Type B pancreatic cell (in vitro differentiated cells): Measurements from ENCODE around the gene TRABD2A. TPM values are rescaled to one million over a fixed set of nuclear protein-coding genes. Genes with fewer than 3 reads are reported as not detected.

ENCODE experiments used
- DNase-seq: peaks from one replicate; pipeline ENCODE4 v3.0.0; 2021; ENCODE audit warnings: mixed read lengths; ENCODE audit not compliant: unreplicated experiment; ENCODE audit errors: extremely low spot score
- H3K27ac Mint-ChIP-seq: 2 replicates; pipeline ENCODE4 v1.8.0; 2021; ENCODE audit warnings: mild to moderate bottlenecking, mixed read lengths
- H3K27me3 Mint-ChIP-seq: 2 replicates; pipeline ENCODE4 v1.8.0; 2021; ENCODE audit warnings: mixed read lengths
- H3K36me3 Mint-ChIP-seq: 2 replicates; pipeline ENCODE4 v1.8.0; 2021; ENCODE audit warnings: mixed read lengths
- H3K4me1 Mint-ChIP-seq: one replicate; pipeline ENCODE4 v1.8.0; 2021; ENCODE audit warnings: mixed read lengths; ENCODE audit not compliant: unreplicated experiment
- H3K4me3 Mint-ChIP-seq: 2 replicates; pipeline ENCODE4 v1.8.0; 2021; ENCODE audit warnings: mild to moderate bottlenecking, mixed read lengths
- H3K9me3 Mint-ChIP-seq: 2 replicates; pipeline ENCODE4 v1.8.0; 2021; ENCODE audit warnings: mixed read lengths
- CTCF ChIP-seq: fragments of 200-600 bp; sonication (generic); conservative IDR thresholded peaks from 2 replicates; pipeline ENCODE4 v1.5.0; 2021; ENCODE audit warnings: antibody characterized with exemption, mild to moderate bottlenecking
- total RNA-seq: library from RNA; stranded (reverse); gene quantifications from 2 replicates; pipeline ENCODE4 v1.2.1, GENCODE V29; 2021; ENCODE audit warnings: low replicate concordance

TRABD2A gene
- total RNA-seq, 1 donor from 2014 or later = 3.3 TPM

DNA sequence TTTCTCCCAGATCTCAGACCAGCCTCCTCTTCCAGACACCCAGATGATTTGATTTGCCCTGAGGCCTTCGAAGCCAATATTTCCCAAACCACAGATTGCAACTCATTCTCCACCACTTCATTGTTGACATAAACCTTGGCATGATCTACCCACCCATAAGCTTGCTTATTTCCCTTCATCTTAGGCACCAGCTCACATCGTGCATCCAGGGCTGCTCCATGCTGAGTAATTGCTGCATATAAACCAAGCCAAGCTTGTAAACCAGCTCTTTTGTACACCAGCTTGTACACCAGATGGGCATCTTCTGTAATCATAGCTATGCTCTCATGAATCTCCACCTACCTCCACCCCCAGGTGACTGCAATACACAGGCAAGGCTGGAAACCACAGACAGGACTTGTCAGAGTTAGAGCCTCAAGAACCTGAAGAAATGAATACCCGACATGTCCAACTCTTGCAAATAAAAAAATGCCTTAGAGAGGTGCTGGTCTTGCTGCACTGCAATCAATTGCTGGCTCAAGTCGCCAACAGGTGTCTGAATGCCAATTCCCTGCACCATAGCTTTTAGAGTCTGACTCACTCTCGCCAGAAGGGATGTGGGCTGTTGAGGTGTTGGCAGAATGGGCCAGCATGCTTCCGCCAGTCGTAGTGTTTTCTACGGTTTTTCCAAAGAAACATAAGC, 31.5 kb downstream of the TRABD2A start:
- H3K36me3 Mint-ChIP-seq = no peaks in the 10 kb centered on the region
- H3K4me1 Mint-ChIP-seq = no peaks in the 10 kb centered on the region
- no peak for DNase-seq
- H3K27ac Mint-ChIP-seq = no peak overlapping the region
- peaks cover 5% of the 10 kb centered on the region for H3K9me3 Mint-ChIP-seq
- no peaks in the 10 kb centered on the region for H3K27me3 Mint-ChIP-seq
- no peak for TF ChIP-seq CTCF
- no peak overlapping the region for H3K4me3 Mint-ChIP-seq

DNA sequence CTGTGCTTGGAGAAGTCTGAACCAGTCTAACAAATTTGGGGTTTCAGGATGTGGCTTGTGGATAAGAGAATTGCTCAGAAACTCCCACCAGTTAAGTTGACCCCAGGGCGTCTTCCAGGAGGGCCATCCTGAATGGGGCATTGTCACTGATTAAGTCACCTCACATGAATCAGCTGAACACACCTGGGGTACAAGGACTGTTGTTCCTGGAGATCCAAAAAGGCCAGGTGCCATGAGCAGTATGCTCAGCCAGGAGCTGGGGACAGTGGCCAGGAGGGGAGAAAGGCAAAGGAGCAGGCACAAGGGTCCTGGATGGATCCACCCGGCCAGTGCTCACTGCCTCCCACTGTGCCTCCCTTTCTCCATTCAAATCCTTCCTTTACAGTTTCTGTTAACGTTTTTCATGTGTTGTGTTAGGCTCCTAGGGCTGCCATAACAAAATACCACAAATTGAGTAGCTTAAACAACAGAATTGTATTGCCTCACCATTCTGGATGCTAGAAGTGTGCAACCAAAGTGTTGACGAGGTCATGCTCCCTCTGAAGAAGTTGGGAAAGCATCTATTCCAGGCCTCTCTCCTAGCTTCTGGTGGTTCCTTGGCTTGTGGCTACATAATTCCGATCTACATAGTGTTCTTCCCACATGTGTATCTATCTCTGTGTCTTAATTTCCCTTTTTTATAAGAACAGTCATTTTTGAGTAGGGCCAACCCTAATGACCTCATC, 33.4 kb downstream of the TRABD2A start:
- no peak overlapping the region for H3K4me3 Mint-ChIP-seq
- H3K36me3 Mint-ChIP-seq = no peaks in the 10 kb centered on the region
- no peak overlapping the region for H3K27ac Mint-ChIP-seq
- no peak for TF ChIP-seq CTCF
- DNase-seq = no peak
- H3K27me3 Mint-ChIP-seq = peaks cover 3% of the 10 kb centered on the region
- no peaks in the 10 kb centered on the region for H3K4me1 Mint-ChIP-seq
- H3K9me3 Mint-ChIP-seq = no peaks in the 10 kb centered on the region

DNA sequence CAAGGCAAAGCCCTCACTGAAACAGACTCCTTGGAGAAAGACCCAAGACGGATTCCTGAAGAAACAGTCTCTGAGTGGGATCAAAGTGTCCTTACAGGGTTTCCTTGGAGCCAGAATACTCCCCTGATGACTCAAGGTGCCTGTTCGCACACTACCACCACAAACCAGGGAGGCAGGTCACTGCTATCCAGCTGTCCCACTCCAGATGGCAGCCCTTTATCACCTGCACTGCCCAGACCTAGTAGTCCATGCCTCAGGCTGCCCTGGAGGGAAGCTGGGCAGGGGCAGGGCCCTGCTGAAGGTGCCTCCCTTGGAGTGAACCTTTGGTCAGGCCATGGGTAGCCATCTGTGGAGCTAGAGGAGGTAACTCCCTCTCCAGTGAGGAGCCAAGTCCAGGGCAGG, 34.1 kb downstream of the TRABD2A start:
- no peaks in the 10 kb centered on the region for H3K4me1 Mint-ChIP-seq
- no peak overlapping the region for H3K4me3 Mint-ChIP-seq
- no peaks in the 10 kb centered on the region for H3K36me3 Mint-ChIP-seq
- no peaks in the 10 kb centered on the region for H3K9me3 Mint-ChIP-seq
- no peak overlapping the region for H3K27ac Mint-ChIP-seq
- TF ChIP-seq CTCF = no peak
- peaks cover 3% of the 10 kb centered on the region for H3K27me3 Mint-ChIP-seq
- DNase-seq = no peak

GRCh38 chr2:84846041-84846663, 34.7 kb downstream of the TRABD2A start:
- Mint-ChIP-seq H3K27me3 (peaks cover 3% of the 10 kb centered on the region), H3K4me3 (no peak overlapping the region), H3K27ac (no peak overlapping the region), H3K4me1 (no peaks in the 10 kb centered on the region), H3K36me3 (no peaks in the 10 kb centered on the region), H3K9me3 (no peaks in the 10 kb centered on the region)
- DNase-seq = no peak
- no peak for TF ChIP-seq CTCF

GRCh38 chr2:84844141-84844540, 36.7 kb downstream of the TRABD2A start:
- no peaks in the 10 kb centered on the region for H3K4me1 Mint-ChIP-seq

More at GRCh38 chr2:84844141-84844540, 36.7 kb downstream of the TRABD2A start:
- no peak overlapping the region for H3K27ac Mint-ChIP-seq
- DNase-seq = no peak
- H3K9me3 Mint-ChIP-seq = no peaks in the 10 kb centered on the region
- no peak for TF ChIP-seq CTCF
- peaks cover 7% of the 10 kb centered on the region for H3K27me3 Mint-ChIP-seq
- no peaks in the 10 kb centered on the region for H3K36me3 Mint-ChIP-seq
- H3K4me3 Mint-ChIP-seq = no peak overlapping the region
